ENCODE data around the gene STX16.
"Not testable (repeated sequence)": the region's sequence is repeated elsewhere in the genome, so short reads cannot be mapped to it uniquely, and the experiment has no call there.

STX16 gene

DNA sequence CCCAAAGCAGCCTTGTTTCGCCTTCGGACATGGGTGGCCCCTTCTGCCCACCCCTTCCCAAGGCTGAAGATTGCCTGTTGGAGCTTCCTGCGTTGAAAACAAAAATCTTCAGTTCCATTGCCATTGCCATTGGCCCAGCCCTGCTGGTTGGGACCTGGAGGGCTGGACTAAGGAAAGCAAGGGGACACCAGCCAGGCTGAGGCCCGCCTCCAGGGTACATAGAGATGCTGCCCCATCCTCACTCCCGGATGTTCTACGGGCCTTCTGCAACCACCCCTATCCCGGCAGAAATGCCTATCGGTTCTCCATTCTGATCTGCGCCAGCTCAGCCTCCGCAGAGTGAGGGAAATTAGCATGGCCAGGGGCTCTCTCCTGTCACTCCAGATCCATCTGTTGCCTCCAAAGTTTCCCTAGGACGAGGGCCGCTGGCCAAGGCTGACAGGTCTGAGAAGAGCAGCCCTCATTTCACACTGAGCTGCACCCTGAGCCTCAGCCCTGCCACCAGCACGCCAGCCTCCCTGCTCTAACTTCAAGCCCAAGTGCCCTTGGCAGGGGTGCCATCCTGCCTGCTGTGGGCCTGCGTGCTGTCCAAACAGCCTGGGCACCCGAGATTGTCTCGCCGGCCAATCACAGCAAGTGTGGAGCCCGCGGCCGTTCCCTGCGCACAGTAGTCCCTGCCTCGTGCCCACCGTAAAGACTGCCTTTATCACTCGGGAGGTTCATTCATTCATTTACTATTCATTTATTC is 13.4 kb upstream of the STX16 start:
- DNase-seq, result no peak

DNA sequence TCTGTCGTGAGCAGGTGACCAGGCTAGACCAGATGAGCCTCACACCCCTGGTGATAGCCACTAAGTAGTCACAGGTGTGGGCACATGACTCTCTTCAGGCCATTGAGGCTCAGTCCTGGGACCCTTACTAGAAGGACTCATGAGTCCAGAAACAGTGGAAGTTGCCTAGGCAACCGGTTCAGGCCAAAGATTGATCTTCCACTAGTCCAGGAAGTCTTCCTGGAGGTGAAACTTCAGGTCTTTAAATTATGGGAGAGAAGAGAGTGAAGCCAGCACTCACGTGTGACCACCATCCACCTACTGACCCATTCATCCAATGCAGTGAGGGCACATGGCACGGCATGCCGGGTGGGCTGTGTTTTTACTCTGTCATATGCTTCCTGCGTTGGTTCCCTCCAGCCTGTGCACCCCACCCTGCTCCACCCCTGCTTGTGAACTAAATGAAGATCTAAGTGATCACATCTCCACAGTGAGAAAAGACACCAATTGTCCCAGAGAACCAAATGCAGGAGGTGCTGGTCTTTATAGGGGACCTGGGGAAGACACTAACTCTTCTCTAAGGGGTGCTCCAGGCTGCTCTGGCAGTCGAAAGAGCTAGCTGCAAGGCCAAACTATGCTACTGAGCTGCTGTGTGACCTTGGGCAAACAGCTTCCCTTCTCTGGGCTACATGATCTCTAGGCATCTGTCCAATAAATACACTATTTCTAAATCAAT is 12.5 kb upstream of the STX16 start:
- no peak for DNase-seq

DNA sequence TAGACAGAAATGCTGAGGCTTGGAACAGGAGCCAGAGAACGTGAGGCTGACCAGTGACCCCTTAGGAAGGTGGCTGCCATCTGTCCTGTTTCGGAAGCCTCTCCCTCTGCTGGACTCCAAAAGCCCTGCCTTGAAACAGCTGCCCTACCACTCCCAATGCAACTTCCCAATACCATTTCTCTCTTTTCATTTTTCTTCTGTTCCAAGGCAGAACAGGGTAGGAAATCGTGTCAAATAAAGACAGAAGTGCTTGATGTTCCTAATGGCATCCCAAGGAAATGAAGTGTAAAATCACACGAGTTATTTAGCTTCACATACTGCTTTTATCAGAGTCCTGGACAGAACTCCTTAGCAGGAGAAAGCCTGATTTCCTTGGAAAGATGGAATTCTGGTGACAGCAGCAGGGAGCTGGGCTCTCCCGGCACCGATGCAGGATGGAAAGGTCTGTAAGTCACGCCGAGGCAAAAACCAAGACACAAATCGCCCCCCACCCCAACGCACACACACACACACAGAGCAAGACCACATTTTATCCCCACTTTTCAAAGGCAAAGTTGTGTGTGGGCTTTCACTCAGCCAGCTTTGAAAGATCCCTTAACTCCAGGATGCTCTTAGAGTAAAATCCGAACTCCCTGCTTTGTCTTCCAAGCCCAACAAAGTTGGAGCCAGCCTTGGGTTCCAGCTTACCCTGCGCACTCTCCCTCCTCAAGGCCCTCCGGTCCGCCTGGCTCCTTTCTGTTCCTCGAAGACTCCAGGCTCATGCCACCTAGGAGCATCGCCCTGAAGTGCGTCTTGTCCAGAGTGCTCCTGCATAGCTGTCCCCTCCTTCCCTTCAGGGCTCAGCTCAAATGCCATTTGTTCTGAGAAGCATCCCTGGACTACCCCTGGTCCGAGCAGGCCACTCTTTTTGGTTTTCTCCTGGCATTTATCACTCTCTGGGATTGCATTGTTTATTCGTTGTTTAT is 11.6 kb upstream of the STX16 start:
- no peak for DNase-seq

DNA sequence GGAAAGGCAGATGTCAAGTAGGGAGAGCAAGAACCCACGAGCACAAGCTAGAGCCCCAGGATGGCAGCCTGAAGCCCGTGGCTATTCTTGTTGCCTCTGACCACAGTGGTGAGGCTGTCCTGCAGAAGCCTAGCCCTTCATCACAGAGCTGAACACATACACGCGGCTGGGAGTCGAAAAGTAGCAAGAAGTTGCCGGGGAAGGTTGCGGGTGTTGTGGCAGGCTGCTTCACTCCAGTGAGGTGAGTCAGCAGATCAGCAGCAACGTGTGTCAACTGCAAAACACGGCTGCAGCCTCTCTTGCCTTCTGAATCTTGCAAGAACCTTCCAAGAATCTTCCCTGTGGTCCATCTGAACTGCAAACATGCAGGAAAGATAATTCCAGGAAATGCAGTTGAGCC is 10.6 kb upstream of the STX16 start:
- DNase-seq, result no peak

DNA sequence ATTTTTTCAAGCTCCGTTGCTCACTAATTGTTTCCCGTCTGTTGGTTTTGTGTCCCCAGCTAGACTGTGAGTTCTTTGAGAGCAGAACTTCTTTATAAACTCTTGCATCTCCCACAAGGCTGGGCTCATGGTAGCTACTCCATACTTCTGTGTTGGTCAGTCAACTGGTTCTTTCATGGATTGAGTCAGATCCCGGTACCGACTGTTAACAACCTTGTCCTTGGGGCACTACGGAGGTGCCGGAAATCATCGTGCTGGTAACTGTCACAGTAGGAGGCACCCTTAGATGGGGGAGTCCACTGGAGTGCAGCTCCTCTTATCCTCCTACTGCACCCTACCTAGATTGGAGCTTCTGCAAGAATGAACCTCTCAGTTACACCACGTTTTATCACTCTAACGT is 8.6 kb upstream of the STX16 start:
- DNase-seq, result no peak

DNA sequence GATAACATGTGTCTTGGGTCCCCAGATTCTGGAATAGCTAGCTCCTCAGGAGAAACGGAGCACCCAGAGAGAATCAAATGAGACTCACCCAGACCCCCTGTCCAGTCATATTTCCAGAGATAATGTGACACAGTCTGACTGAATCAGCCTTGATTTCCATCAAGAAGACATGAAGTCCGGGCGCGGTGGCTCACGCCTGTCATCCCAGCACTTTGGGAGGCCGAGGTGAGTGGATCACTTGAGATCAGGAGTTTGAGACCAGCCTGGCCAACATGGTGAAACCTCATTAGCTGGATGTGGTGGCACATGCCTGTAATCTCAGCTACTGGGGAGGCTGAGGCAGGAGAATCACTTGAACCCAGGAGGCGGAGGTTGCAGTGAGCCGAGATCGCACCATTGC is 8.2 kb upstream of the STX16 start:
- DNase-seq, result not testable (repeated sequence)

DNA sequence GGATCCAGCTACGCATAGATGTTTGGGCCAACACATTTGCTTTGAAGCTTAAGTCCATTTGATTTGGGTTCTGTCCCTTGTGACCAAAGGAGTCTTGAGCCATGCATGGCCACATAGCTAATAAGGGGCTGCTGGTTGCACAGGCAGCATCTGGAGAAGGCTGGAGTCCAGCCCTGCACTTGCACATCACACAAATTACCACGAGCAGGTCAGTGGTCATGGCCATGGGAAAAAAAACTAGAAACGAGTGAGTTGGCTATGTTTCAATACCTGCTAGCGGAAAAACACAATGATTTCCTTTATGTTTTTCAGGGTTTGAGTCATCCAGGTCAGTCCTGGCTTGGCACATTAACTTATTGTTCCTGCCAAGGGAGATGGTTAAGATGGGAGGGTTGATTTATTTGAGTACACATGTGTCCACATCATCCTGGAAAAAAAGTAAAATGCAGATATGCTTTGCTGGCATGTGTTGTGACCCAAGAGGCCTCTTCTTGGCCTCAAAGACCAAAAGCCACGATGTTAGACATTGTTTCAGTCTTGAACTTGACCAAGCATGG is 5.6 kb upstream of the STX16 start:
- DNase-seq, result no peak

DNA sequence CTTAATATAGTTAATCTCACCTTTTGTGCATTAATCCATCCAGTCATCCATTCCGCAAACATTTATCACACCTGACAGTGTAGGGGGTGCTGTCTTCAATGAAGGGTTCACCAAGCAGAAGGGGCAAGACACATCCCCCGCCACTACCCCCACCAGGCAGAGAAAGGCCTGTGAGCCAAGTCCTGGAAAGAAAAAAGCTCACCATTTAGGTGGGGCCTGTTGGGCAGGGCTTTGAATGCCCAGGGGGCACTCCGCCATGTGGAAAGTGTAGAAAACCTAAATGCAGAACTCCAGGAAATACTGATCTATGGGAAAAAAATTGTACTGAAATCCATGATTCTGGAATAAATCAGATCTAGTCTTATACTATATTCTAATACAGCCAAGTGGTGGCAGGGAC is 4.8 kb upstream of the STX16 start:
- DNase-seq, result no peak

DNA sequence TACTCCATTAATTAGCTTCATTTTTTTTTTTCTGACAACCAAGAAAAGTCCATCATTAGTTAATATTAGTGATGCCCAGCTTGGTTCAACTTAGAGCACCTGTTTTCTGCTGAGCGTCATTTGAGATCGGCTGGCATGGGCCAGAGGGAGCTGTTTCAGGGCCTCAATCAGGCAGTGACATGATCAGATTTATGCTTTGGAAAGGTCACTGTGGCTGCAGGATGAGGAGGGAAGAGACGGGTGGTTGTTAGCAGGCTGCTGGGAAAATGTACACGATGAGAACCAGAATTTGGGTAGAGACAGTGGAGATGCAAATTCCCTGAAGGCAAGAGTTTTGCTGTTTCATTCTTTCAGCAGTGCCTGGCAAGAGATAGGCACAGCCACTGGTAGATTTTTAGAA is 4.4 kb upstream of the STX16 start:
- DNase-seq, result no peak

DNA sequence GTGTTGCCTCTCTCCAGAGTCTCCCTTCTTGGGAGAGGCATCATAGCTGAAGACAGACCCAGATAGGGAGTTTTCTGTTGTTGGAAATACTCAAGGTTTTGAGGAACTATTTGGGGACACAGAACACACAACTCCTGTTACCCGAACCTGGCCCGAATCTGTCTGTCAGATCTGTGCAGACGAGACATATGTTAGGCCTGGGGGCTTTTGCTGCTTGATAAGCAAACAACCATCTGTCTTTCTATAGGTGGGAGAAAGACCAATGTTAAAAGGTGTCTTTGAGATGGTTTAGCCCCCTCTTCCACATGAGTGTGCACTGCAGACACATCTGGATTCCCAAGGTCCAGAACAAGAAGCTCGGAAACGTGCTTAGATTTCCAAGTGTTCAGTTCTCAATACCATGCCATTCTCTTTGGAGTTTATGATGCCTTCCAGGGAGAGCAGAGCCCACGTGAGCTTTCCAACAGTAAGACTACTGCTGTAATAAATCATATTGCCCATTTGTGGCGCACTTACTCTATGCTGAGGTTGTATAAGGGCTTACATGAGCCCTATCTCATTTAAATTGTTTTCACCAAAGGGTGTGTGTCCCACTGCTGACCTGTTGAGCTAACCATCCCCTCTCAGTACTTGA is 3.8 kb upstream of the STX16 start:
- DNase-seq, result no peak

DNA sequence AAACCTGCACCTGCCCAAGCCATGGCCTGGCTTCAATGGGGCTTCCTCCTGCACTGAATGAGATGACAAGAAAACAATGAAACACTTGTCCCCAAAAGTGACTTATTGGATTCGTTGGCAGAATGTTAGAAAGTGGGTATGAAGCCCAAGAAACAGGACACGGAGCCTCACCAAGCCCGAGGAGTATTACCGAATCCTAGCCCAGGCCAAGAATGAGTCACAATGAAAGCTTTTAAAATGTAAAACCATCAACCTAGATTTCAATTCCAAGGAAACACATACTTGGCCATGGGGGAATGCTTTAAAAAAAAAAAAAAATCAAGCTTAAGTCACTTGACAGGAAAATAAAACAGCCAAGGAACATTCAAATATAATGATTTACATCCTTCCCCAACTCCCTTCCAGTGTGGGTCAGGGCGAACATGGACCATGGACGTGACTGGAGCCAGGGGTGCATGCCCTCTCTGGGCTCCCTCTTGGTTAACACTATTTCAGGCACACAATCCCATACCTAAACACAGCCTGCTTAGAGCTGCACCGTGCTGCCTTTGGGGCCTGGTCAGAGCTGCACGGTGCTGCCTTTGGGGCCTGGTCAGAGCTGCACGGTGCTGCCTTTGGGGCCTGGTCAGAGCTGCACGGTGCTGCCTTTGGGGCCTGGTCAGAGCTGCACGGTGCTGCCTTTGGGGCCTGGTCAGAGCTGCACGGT is 3.1 kb upstream of the STX16 start:
- DNase-seq, result no peak

DNA sequence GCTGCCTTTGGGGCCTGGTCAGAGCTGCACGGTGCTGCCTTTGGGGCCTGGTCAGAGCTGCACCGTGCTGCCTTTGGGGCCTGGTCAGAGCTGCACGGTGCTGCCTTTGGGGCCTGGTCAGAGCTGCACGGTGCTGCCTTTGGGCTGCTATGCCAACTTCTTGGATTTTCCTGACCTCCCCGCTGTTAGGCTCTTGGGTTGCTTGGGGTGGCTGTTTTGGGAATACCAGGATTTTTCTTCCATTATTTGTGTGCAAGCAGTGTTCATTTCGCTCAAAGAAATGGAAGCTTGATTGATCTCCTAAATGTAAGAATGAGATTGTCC is 2.6 kb upstream of the STX16 start:
- DNase-seq, result not testable (repeated sequence)

DNA sequence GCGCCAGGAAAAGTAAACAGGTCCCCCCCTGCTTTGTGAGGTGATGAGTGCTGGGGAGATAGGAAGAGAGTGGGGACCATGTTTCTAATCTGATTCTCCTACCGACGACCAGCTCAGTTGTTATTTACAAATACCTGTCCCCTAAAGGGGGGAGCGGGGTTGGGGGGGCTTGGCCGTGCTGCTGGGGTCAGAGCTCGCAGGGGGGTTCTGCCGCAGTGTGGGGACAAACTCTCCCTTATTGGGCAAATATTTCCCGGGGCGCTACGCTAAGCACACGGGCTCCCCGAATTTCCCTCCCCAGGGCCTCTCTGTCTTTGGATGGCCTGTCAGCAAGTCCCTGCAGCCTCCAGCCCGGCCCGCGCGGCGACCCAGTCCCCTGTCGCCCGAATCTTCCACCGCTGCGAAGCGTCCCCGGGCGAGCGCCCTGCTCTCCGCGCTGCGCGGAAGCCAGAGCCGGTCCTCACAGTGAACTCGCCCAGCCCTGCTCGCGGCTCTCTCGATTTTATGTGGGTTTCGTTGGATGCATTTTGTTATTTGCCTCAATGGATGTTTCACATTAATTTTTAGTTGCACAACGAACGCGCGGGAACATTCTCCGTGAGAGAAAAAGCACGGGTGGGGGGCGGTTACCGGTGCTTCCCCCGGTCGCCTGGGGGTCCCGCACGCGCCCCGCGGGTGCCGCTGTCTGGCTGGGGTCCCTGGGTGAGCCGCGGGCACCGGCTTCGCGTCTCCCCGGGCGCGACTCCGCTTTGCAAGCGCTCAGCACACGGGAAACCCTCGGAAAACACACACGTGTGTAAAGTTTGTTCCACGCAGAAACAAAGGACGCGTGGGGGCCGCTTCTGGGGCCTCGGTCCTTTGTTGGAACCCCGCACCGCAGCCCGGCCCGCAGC is 1.5 kb upstream of the STX16 start:
- no peak for DNase-seq

DNA sequence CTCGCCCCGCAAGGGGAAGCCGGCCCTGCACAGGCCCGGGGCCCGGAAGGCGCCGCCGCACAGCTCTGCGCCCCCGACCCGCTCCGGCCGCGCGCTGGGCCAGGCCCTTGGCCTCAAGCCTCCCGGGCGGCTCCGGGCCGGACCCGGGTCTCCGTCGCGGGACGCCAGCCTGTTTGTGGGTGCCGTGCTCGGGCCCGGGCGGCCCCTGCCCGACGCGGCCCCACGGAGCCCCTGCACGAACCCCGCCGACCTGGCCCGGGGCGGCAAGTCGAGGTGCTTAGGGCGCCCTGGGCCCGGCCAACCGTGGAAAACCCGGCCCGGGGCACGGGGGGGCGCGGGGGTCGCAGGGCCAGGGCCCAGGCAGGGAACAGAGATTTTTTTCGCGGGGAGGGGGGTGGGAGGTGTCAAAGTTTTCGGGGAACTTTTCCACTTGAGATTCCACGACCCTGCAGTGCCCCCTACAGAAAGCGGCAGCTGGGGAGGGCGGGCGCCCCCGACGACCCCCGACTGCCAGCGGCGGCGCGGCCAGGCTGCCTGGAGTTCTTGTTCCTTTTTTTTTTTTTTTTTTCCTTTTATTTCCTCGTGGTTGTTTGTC is 805 bp upstream of the STX16 start:
- no peak for DNase-seq

DNA sequence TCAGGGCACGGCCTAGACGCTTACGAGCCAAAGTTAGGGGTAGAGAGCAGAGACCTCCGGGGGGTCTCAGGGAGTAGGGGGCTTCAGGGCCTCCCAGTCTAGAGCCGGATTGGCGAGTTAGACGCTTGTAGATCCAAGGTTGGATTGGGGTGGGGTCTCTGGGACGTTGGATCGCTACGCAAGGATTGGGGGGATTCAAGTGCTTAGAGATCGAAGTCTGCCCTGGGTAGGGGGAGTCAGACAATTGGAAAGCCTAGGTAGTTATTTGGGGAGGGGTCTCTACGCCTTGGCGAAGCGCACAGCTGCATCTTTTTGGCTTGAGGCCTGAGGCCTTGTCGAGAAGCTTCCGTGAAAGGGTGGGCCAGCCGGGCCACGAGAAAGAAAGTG is 469 bp downstream of the STX16 start:
- DNase-seq, result no peak

DNA sequence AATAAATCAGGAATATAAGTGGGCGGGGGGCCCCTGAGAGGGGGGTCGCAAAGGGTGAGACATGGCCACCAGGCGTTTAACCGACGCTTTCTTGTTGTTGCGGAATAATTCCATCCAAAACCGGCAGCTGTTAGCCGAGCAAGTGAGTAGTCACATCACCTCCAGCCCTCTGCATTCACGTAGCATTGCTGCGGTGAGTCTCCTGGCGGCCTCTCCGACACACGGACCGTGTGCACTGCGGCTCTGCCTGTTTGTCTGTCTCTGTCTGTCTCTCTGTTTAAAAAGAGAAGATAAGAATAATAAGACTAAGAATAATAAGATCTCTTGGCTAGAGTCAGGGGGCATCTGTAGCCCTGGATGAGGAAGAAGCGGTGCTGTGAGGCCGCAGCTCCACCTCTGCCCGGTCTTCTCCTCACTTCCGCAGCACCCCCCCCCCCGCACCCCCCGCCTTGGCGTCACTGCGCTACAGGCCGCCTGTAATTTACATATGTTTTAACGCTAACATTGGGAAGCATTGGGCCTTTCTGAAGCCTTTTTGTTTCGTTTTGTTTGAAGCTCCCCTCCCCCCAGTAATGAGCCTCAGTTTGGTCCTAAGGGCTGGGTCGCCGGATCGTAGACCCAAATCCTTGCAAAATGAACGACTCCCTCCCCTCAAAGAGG is 993 bp downstream of the STX16 start:
- DNase-seq, result no peak

DNA sequence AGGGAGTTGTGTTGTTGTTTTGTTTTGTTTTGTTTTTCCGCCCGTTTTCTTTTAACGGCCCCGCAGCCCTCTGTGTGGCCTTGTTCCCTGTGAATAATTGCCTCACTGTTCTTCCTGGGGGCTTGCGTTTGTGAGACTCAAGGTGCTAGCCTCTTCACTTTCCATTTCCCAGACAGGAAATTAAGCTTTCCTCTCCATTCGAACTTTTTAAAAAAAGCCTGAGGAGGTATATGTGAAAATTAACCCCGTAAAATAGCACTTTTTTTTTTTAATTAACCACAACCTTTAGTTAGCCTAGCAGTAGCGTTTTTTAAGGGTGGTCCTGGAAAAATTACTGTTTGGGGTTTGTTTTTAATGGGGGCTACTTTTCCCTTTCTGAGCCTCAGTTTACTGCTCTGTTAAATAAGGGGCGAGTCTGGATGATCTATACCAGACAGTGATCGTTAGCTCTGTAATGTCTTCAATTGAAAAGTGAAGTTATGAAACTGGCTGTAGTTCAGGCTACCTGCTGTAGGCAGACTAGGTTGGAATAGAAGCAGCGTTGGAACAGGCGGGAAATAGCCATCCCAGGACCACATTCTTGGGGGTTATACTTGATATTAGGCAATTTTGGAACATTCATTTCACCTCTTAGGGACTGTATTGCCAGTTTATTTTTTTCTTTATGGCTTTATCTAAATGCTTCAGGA is 1.7 kb downstream of the STX16 start:
- no peak for DNase-seq

DNA sequence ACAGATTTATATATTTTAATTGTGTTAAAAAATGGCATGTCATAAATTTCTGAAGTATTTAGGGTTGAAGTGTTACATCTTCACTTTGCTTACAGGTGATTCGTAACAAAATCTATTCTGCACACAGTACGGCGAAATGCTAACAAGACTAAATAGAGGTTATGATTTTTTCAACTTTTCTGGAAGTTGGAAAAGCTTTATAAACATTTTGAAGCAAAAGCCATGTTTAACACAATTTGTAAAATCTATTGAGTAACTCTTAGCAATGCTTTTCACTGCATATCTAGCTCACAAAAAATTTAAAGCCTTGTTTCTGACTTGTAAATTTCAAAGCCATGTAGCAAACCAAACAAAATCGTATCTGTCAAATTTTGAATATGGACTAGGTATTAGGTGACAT is 3.3 kb downstream of the STX16 start:
- DNase-seq, result no peak

DNA sequence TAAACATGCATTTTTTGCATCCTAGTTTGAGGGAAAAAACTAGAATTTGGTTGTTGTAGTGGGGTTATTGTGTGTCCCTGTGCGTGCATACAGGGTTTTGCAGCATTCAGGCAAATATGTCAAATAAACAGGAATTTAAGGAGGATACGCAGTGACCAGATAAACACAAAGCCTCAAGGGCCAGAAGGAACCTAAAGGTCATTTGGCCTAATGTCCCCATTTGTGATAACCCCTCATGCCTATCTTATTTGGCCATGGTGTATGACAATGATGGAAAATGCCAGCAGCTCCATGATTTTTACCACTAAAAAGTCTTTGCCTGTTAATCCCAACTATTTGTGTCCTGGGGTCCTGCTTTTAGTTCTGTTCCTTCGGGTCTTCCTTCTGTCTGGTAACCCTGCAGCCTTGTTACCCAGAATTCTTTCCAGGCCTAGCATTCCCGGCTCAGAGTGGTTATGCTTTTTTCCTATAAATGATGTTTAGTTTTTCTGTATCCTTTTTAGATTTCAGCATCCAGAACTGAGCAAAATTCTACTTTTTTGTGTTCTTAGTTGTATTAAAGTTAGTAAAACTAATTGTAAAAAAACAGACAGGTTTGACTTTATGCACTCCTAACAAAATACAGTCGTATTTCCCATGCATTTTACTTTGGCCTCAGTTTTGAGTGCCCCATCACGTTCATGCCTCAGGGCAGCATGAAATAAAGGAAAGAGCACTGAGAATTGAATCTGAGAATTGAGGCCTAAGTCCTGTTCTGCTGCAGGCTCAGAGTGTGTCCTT is 4.4 kb downstream of the STX16 start:
- no peak for DNase-seq

All from NCI-H510A (cell line).